D721Med (cell line): ENCODE results near the gene SLC26A6.

Source experiments
- DNase-seq: peaks from one replicate; pipeline ENCODE4 v3.0.0; 2011; ENCODE audit warnings: low spot score; ENCODE audit not compliant: insufficient read length
- FAIRE-seq: peaks from 2 replicates; lab custom pipeline; 2011; peaks lifted over from hg19 to GRCh38; lab: Jason Lieb, UNC
- CTCF ChIP-seq: IDR thresholded peaks from 2 replicates; pipeline ENCODE4 v1.5.1; 2012; ENCODE audit warnings: mild to moderate bottlenecking, control low read depth; ENCODE audit not compliant: insufficient read depth; ENCODE audit errors: missing control alignments

Gene SLC26A6

GRCh38 chr3:48631516-48632448 is 3.5 kb downstream of the SLC26A6 start:
- no peak for TF ChIP-seq CTCF
- no peak for FAIRE-seq

GRCh38 chr3:48630833-48631232 is 4.4 kb downstream of the SLC26A6 start:
- DNase-seq (no peak), FAIRE-seq (no peak)
- TF ChIP-seq CTCF = no peak

More at GRCh38 chr3:48631516-48632448, 3.5 kb downstream of the SLC26A6 start:
- no peak for DNase-seq

GRCh38 chr3:48630407-48630806 is 4.9 kb downstream of the SLC26A6 start:
- FAIRE-seq (no peak), DNase-seq (no peak)
- no peak for TF ChIP-seq CTCF

GRCh38 chr3:48629894-48630293 is 5.4 kb downstream of the SLC26A6 start:
- no peak for DNase-seq
- no peak for TF ChIP-seq CTCF
- FAIRE-seq = no peak

- no peak for TF ChIP-seq CTCF
- no peak for FAIRE-seq
- no peak for DNase-seq
Measured at GRCh38 chr3:48628277-48629017, 6.8 kb downstream of the SLC26A6 start.

GRCh38 chr3:48625600-48625999 is 9.7 kb downstream of the SLC26A6 start:
- DNase-seq (no peak), FAIRE-seq (no peak)
- TF ChIP-seq CTCF = no peak

- TF ChIP-seq CTCF = no peak
- no peak for FAIRE-seq
- DNase-seq = no peak
Measured at GRCh38 chr3:48624767-48625166, 10.5 kb downstream of the SLC26A6 start.
